Esophagus (tissue), 2 donors: ENCODE data around the gene EIF3M. TPM values are rescaled to one million over a fixed set of nuclear protein-coding genes. Genes with fewer than 3 reads are reported as not detected.

Source experiments
- H3K27ac ChIP-seq, 2 donors: one replicate each; pipeline ENCODE4 v1.5.1; 2013; ENCODE audit warnings: low read depth in 2 of 2, mild to moderate bottlenecking in 2 of 2, inconsistent platforms in 1 of 2, low read length in 1 of 2, moderate library complexity in 1 of 2
- H3K27me3 ChIP-seq, 2 donors: one replicate each; pipeline ENCODE4 v1.6.1; 2013; ENCODE audit warnings: low read length in 2 of 2, control low read depth in 1 of 2, mild to moderate bottlenecking in 1 of 2; ENCODE audit not compliant: insufficient read depth in 2 of 2, control insufficient read depth in 1 of 2
- H3K36me3 ChIP-seq, 2 donors: one replicate each; pipeline ENCODE4 v1.6.1; 2013; ENCODE audit warnings: low read length in 1 of 2; ENCODE audit not compliant: control insufficient read depth in 2 of 2, insufficient read depth in 2 of 2
- H3K4me1 ChIP-seq, 2 donors: one replicate each; pipeline ENCODE4 v1.6.1; 2013; ENCODE audit warnings: low read length in 1 of 2; ENCODE audit not compliant: control insufficient read depth in 2 of 2, insufficient read depth in 2 of 2
- H3K4me3 ChIP-seq, 2 donors: one replicate each; pipeline ENCODE4 v1.5.1; 2013; ENCODE audit warnings: low read length in 2 of 2, mild to moderate bottlenecking in 2 of 2, low read depth in 1 of 2, moderate library complexity in 1 of 2
- H3K9me3 ChIP-seq, 2 donors: one replicate each; pipeline ENCODE4 v1.6.1; 2013; ENCODE audit warnings: mild to moderate bottlenecking in 2 of 2, low read depth in 1 of 2, low read length in 1 of 2, moderate library complexity in 1 of 2; ENCODE audit not compliant: control insufficient read depth in 2 of 2, insufficient read depth in 1 of 2
- WGBS, 2 donors: extraction: QIAGEN DNeasy Blood & Tissue Kit; methylation state at CpG; one replicate each; pipeline ENCODE4 v1.1.7; 2013; 5-methylcytosine and 5-hydroxymethylcytosine counted together
- polyA plus RNA-seq, 2 donors: library from polyadenylated mRNA; stranded (reverse); fragments of 200-250 nt; gene quantifications; one replicate each; pipeline ENCODE4 v1.2.3, GENCODE V29; 2013
- donor health status: healthy with polysubstance abuse.
- donor health status: Bipolar disorder and iron deficiency.

The EIF3M gene
- polyA plus RNA-seq, result 100 to 1,000 TPM; 142 to 283 TPM

GRCh38 chr11:32583459-32584271 lies at the start of gene EIF3M:
Gene EIF3M (plus strand): TSS chr11:32583831. CDS start chr11:32583888, 57 bp downstream.
- WGBS, 2 donors, result 0 to 1% methylated on average over 66 to 70 of the region's 70 CpGs
- peak within 1 kb of the TSS; percentile 69 to 97 for H3K4me3 ChIP-seq
- H3K4me1 ChIP-seq, result peaks cover 0 to 3% of the 10 kb centered on the region in 2 donors
- H3K27ac ChIP-seq, result peak within 1 kb of the TSS; percentile 92 to 93
- H3K27me3 ChIP-seq, result no peaks in the 10 kb centered on the region
- no peaks in the 10 kb centered on the region for H3K9me3 ChIP-seq
- H3K36me3 ChIP-seq, result no peaks in the 10 kb centered on the region

GRCh38 chr11:32538804-32539203 lies 44.8 kb upstream of the EIF3M start:
- no peaks in the 10 kb centered on the region for H3K9me3 ChIP-seq
- H3K36me3 ChIP-seq, result no peaks in the 10 kb centered on the region
- no peaks in the 10 kb centered on the region for H3K4me1 ChIP-seq
- H3K27ac ChIP-seq, result no peak overlapping the region
- no peak overlapping the region for H3K4me3 ChIP-seq
- 88 to 90% methylated on average over 7 of the region's 7 CpGs for WGBS, 2 donors
- no peaks in the 10 kb centered on the region for H3K27me3 ChIP-seq

- no peaks in the 10 kb centered on the region for H3K27me3 ChIP-seq
- H3K4me3 ChIP-seq, result no peak overlapping the region
- no peaks in the 10 kb centered on the region for H3K36me3 ChIP-seq
- H3K9me3 ChIP-seq, result no peaks in the 10 kb centered on the region
- WGBS, 2 donors, result 32 to 50% methylated on average over 1 of the region's 1 CpG
- H3K27ac ChIP-seq, result no peak overlapping the region
- no peaks in the 10 kb centered on the region for H3K4me1 ChIP-seq
Measured at GRCh38 chr11:32549611-32550187, 33.9 kb upstream of the EIF3M start.

- Histone ChIP-seq H3K9me3 (no peaks in the 10 kb centered on the region), H3K36me3 (no peaks in the 10 kb centered on the region), H3K27ac (no peak overlapping the region), H3K4me1 (no peaks in the 10 kb centered on the region), H3K4me3 (no peak overlapping the region), H3K27me3 (no peaks in the 10 kb centered on the region)
- WGBS, 2 donors, result 78 to 80% methylated on average over 4 of the region's 4 CpGs
Measured at GRCh38 chr11:32550207-32550606, 33.4 kb upstream of the EIF3M start.

GRCh38 chr11:32555091-32555490 lies 28.5 kb upstream of the EIF3M start:
- WGBS, 2 donors, result 13 to 24% methylated on average over 4 of the region's 4 CpGs
- no peaks in the 10 kb centered on the region for H3K36me3 ChIP-seq
- H3K9me3 ChIP-seq, result no peaks in the 10 kb centered on the region
- no peak overlapping the region for H3K4me3 ChIP-seq
- H3K27me3 ChIP-seq, result no peaks in the 10 kb centered on the region
- no peaks in the 10 kb centered on the region for H3K4me1 ChIP-seq
- H3K27ac ChIP-seq, result no peak overlapping the region

GRCh38 chr11:32555895-32556294 lies 27.7 kb upstream of the EIF3M start:
- WGBS, 2 donors, result 83 to 86% methylated on average over 7 of the region's 7 CpGs
- no peaks in the 10 kb centered on the region for H3K36me3 ChIP-seq
- H3K4me1 ChIP-seq, result no peaks in the 10 kb centered on the region
- H3K27me3 ChIP-seq, result no peaks in the 10 kb centered on the region
- H3K4me3 ChIP-seq, result no peak overlapping the region
- H3K9me3 ChIP-seq, result no peaks in the 10 kb centered on the region
- no peak overlapping the region for H3K27ac ChIP-seq

- Histone ChIP-seq H3K9me3 (no peaks in the 10 kb centered on the region), H3K4me1 (no peaks in the 10 kb centered on the region), H3K36me3 (no peaks in the 10 kb centered on the region), H3K27me3 (peaks cover 0 to 4% of the 10 kb centered on the region in 2 donors), H3K27ac (no peak overlapping the region), H3K4me3 (no peak overlapping the region)
- WGBS, 2 donors, result 91 to 92% methylated on average over 11 of the region's 11 CpGs
Measured at GRCh38 chr11:32561835-32562234, 21.8 kb upstream of the EIF3M start.

- Histone ChIP-seq H3K36me3 (no peaks in the 10 kb centered on the region), H3K9me3 (no peaks in the 10 kb centered on the region), H3K27me3 (peaks cover 0 to 4% of the 10 kb centered on the region in 2 donors), H3K27ac (no peak overlapping the region), H3K4me1 (no peaks in the 10 kb centered on the region), H3K4me3 (no peak overlapping the region)
- WGBS, 2 donors, result 53 to 55% methylated on average over 10 of the region's 10 CpGs
Measured at GRCh38 chr11:32562839-32563599, 20.6 kb upstream of the EIF3M start.

- H3K9me3 ChIP-seq, result no peaks in the 10 kb centered on the region
- H3K36me3 ChIP-seq, result no peaks in the 10 kb centered on the region
- no peak overlapping the region for H3K4me3 ChIP-seq
- no peak overlapping the region for H3K27ac ChIP-seq
- H3K4me1 ChIP-seq, result no peaks in the 10 kb centered on the region
- H3K27me3 ChIP-seq, result peaks cover 0 to 4% of the 10 kb centered on the region in 2 donors
- 58 to 72% methylated on average over 3 of the region's 3 CpGs for WGBS, 2 donors
Measured at GRCh38 chr11:32563600-32563959, 20.1 kb upstream of the EIF3M start.
